Chondrocyte (in vitro differentiated cells): ENCODE results near the gene RNASE12. TPM values are rescaled to one million over a fixed set of nuclear protein-coding genes. Genes with fewer than 3 reads are reported as not detected.

ENCODE experiments used
- DNase-seq: peaks from one replicate; pipeline ENCODE4 v3.0.0; 2021; ENCODE audit warnings: mixed read lengths, low spot score
- H3K27ac Mint-ChIP-seq: one replicate; pipeline ENCODE4 v1.8.0; 2021; ENCODE audit warnings: mild to moderate bottlenecking, moderate library complexity, mixed read lengths; ENCODE audit not compliant: unreplicated experiment
- H3K27me3 Mint-ChIP-seq: 2 replicates; pipeline ENCODE4 v1.8.0; 2021; ENCODE audit warnings: low read depth, mixed read lengths
- H3K36me3 Mint-ChIP-seq: 2 replicates; pipeline ENCODE4 v1.8.0; 2021; ENCODE audit warnings: low read depth, mixed read lengths
- H3K4me1 Mint-ChIP-seq: 2 replicates; pipeline ENCODE4 v1.8.0; 2021; ENCODE audit warnings: low read depth, mild to moderate bottlenecking, mixed read lengths
- H3K4me3 Mint-ChIP-seq: one replicate; pipeline ENCODE4 v1.8.0; 2021; ENCODE audit warnings: mild to moderate bottlenecking, moderate library complexity, mixed read lengths; ENCODE audit not compliant: unreplicated experiment
- H3K9me3 Mint-ChIP-seq: 2 replicates; pipeline ENCODE4 v1.8.0; 2021; ENCODE audit warnings: low read depth, mixed read lengths
- CTCF ChIP-seq: fragments of 200-600 bp; sonication (generic); IDR thresholded peaks from 2 replicates; pipeline ENCODE4 v1.5.0; 2021; ENCODE audit warnings: antibody characterized with exemption, mild to moderate bottlenecking, moderate library complexity
- total RNA-seq: library from RNA; stranded (reverse); gene quantifications from 3 replicates; pipeline ENCODE4 v1.2.1, GENCODE V29; 2021

RNASE12 gene
- total RNA-seq, 1 donor from 2014 or later = not detected

GRCh38 chr14:20551606-20552005 lies 39.6 kb downstream of the RNASE12 start:
- Mint-ChIP-seq H3K27ac (no peak overlapping the region), H3K36me3 (no peaks in the 10 kb centered on the region), H3K4me3 (no peak overlapping the region)

GRCh38 chr14:20550926-20551325 lies 40.2 kb downstream of the RNASE12 start:
- Mint-ChIP-seq H3K4me3 (no peak overlapping the region), H3K36me3 (no peaks in the 10 kb centered on the region), H3K27ac (no peak overlapping the region)

More at GRCh38 chr14:20551606-20552005, 39.6 kb downstream of the RNASE12 start:
- H3K9me3 Mint-ChIP-seq = no peaks in the 10 kb centered on the region
- DNase-seq = no peak
- no peak for TF ChIP-seq CTCF
- H3K27me3 Mint-ChIP-seq = peaks cover 6% of the 10 kb centered on the region
- no peaks in the 10 kb centered on the region for H3K4me1 Mint-ChIP-seq

DNA sequence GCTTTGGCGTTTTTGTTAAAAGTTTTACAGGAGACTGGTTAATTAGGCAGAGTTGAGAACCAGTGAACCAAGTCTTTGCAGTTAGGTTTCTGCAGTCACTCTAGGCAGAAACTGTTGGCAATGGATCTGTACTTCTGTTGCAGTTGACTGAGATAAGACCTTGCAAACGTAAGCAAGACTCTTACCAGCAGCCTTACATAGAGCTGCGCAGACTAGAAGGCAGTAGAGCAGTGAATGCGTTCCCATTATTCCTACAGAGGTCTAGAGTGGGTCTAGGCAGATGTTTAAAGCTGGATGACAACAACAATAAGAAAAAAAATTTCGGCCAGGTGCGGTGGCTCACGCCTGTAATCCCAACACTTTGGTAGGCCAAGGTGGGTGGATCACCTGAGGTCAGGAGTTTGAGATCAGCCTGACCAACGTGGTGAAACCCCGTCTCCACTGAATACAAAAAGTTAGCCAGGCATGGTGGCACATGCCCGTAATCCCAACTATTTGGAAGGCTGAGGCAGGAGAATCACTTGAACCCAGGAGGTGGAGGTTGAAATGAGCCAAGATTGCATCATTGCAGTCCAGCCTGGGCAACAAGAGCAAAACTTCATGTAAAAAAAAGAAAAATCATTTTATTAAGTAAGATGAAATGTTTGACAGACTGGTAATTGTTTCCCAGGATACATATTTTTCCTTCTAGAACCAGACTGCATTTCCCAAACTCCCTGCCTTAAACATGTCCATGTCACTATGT lies 42.6 kb downstream of the RNASE12 start:
- no peaks in the 10 kb centered on the region for H3K36me3 Mint-ChIP-seq
- no peak for TF ChIP-seq CTCF
- no peaks in the 10 kb centered on the region for H3K9me3 Mint-ChIP-seq
- H3K27me3 Mint-ChIP-seq = peaks cover 12% of the 10 kb centered on the region
- H3K4me1 Mint-ChIP-seq = no peaks in the 10 kb centered on the region
- DNase-seq = no peak
- no peak overlapping the region for H3K27ac Mint-ChIP-seq
- no peak overlapping the region for H3K4me3 Mint-ChIP-seq

More at GRCh38 chr14:20550926-20551325, 40.2 kb downstream of the RNASE12 start:
- Mint-ChIP-seq H3K27me3 (peaks cover 4% of the 10 kb centered on the region), H3K9me3 (no peaks in the 10 kb centered on the region), H3K4me1 (no peaks in the 10 kb centered on the region)
- no peak for TF ChIP-seq CTCF
- no peak for DNase-seq

DNA sequence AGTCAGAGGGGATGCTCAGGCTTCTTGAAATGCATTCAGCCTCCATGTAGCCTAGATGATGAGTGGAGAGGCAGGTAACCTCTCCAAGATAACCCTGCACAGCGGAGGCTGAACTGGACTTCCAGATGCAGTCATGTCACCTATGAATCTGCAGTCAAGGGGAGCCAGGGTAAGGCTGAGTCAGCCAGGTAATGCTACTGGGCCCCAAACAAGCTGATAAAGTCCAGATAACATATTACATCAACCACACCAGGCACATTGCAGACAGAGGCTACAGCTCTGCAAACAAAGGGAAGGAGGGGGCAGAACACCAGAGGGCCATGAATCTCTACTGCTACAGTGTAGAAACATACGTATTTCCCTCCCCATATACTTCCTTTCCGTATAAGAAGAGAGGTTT lies 44.3 kb downstream of the RNASE12 start:
- Mint-ChIP-seq H3K9me3 (no peaks in the 10 kb centered on the region), H3K27me3 (peaks cover 12% of the 10 kb centered on the region), H3K4me1 (no peaks in the 10 kb centered on the region), H3K36me3 (no peaks in the 10 kb centered on the region), H3K27ac (no peak overlapping the region), H3K4me3 (no peak overlapping the region)
- DNase-seq = no peak
- TF ChIP-seq CTCF = no peak

Other genes starting within 250 kb of the RNASE12 start
- gene PARP2, start 247.7 kb downstream of the RNASE12 start, total RNA-seq = 16.2 to 27.3 TPM (median 19.4 TPM) in 3 replicates
- gene TEP1, start 177.9 kb downstream of the RNASE12 start, total RNA-seq = 19.2 to 32.7 TPM (median 22.8 TPM) in 3 replicates
- not detected in 3 replicates for gene KLHL33, start 155.2 kb downstream of the RNASE12 start, total RNA-seq
- gene OSGEP, start 136.6 kb downstream of the RNASE12 start, total RNA-seq = 26.0 to 41.4 TPM (median 28.6 TPM) in 3 replicates
- 141 to 168 TPM (median 142 TPM) in 3 replicates for gene APEX1, start 136.2 kb downstream of the RNASE12 start, total RNA-seq
- gene PIP4P1, start 129.9 kb downstream of the RNASE12 start, total RNA-seq = 31.0 to 36.9 TPM (median 32.0 TPM) in 3 replicates
- 25.0 to 34.8 TPM (median 26.7 TPM) in 3 replicates for gene PNP, start 122.0 kb downstream of the RNASE12 start, total RNA-seq
- gene RNASE10, start 85.8 kb downstream of the RNASE12 start, total RNA-seq = 0.72 TPM in 1 of 3 replicates, not detected in the others
- gene RNASE9, start 30.3 kb downstream of the RNASE12 start, total RNA-seq = not detected in 3 replicates
- not detected in 3 replicates for gene RNASE11, start 3.4 kb downstream of the RNASE12 start, total RNA-seq
- not detected in 3 replicates for gene OR6S1, start 50.3 kb upstream of the RNASE12 start, total RNA-seq
- gene RNASE4, start 93.2 kb upstream of the RNASE12 start, total RNA-seq = 23.6 to 32.1 TPM (median 28.5 TPM) in 3 replicates
- gene ANG, start 97.4 kb upstream of the RNASE12 start, total RNA-seq = 7.3 to 10.2 TPM (median 9.1 TPM) in 3 replicates
- not detected in 3 replicates for gene EDDM3A, start 154.5 kb upstream of the RNASE12 start, total RNA-seq
- gene EDDM3B, start 177.0 kb upstream of the RNASE12 start, total RNA-seq = not detected in 3 replicates
- gene RNASE6, start 189.9 kb upstream of the RNASE12 start, total RNA-seq = not detected in 3 replicates
- gene RNASE1, start 211.5 kb upstream of the RNASE12 start, total RNA-seq = 0.72 to 0.97 TPM in 2 of 3 replicates, not detected in the other